ENCODE results near the gene ATF6. TPM values are rescaled to one million over a fixed set of nuclear protein-coding genes. Genes with fewer than 3 reads are reported as not detected.

The ATF6 gene
- total RNA-seq, 4 donors from 2014 or later, result 26.1 to 35.4 (median 32.3) TPM

DNA sequence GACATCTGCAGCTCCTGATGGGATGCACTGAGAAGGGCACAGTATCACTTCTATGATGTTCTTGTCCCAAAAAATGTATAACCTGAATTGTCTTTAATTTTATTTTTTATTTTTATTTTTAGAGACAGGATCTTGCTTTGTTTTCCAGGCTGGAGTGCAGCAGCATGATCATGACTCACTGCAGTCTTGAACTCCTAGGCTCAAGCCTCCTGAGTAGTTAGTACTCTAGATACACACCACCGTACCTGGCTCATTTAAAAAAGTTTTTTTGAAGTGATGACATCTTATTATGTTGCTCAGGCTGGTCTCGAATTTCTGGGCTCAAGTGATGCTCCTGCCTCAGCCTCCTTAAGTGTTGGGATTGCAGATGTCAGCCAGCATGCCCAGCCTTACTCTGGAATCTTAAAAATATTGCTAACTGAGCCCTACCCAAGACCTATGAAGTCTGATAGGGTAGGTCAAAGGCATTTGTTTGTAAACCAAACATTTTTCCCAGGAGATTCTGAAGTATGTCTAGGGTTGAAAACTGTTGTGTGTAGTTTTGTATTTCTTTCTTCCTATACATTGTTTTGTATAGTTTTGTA lies 68.9 kb downstream of the ATF6 start:
- WGBS, 2 donors, result 51 to 76% methylated on average over 2 of the region's 2 CpGs
- no peak overlapping the region for H3K4me3 ChIP-seq
- peaks cover 0 to 6% (median 0%) of the 10 kb centered on the region in 4 donors for H3K9me3 ChIP-seq
- no peaks in the 10 kb centered on the region for H3K36me3 ChIP-seq
- no peaks in the 10 kb centered on the region for H3K4me1 ChIP-seq
- TF ChIP-seq, protein P1, sequence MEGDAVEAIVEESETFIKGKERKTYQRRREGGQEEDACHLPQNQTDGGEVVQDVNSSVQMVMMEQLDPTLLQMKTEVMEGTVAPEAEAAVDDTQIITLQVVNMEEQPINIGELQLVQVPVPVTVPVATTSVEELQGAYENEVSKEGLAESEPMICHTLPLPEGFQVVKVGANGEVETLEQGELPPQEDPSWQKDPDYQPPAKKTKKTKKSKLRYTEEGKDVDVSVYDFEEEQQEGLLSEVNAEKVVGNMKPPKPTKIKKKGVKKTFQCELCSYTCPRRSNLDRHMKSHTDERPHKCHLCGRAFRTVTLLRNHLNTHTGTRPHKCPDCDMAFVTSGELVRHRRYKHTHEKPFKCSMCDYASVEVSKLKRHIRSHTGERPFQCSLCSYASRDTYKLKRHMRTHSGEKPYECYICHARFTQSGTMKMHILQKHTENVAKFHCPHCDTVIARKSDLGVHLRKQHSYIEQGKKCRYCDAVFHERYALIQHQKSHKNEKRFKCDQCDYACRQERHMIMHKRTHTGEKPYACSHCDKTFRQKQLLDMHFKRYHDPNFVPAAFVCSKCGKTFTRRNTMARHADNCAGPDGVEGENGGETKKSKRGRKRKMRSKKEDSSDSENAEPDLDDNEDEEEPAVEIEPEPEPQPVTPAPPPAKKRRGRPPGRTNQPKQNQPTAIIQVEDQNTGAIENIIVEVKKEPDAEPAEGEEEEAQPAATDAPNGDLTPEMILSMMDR (IDR thresholded peaks at IDR 0.05), result no peak
- TF ChIP-seq POLR2A (IDR thresholded peaks at IDR 0.05), result no peak
- TF ChIP-seq EP300 (IDR thresholded peaks at IDR 0.05), result no peak
- no peak overlapping the region for H3K27ac ChIP-seq
- H3K27me3 ChIP-seq, result no peaks in the 10 kb centered on the region
- DNase-seq (ENCODE audit: low spot score in 2 of 2), result no peak

DNA sequence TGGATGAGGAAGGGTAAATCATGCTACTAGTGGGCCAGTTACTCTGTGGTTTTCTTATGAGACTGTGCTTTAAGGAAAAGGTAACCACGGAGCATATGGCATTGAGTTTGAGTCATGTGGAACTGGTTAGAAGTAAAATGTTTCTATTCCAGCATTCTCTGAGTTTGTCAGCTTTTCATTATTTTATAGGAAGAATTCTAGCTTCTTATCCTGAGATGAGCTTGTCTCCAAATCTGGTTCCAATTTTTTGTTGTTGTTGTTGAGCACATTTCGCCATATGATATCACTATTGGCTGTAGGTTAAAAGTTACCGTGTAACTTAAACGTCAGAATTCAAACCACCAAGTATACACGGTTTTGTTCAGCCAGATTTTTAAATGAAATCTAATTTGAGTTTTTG lies 69.9 kb downstream of the ATF6 start:
- H3K9me3 ChIP-seq, result peaks cover 0 to 6% (median 0%) of the 10 kb centered on the region in 4 donors
- H3K27ac ChIP-seq, result peak overlapping the region in 1 of 4 donors; percentile 15
- H3K27me3 ChIP-seq, result no peaks in the 10 kb centered on the region
- no peak for DNase-seq (ENCODE audit: low spot score in 2 of 2)
- TF ChIP-seq, protein P1 (IDR thresholded peaks at IDR 0.05), result no peak
- TF ChIP-seq EP300 (IDR thresholded peaks at IDR 0.05) (no peak), POLR2A (IDR thresholded peaks at IDR 0.05) (no peak)
- 76 to 85% methylated on average over 5 of the region's 5 CpGs for WGBS, 2 donors
- H3K4me3 ChIP-seq, result no peak overlapping the region
- H3K4me1 ChIP-seq, result no peaks in the 10 kb centered on the region
- no peaks in the 10 kb centered on the region for H3K36me3 ChIP-seq

DNA sequence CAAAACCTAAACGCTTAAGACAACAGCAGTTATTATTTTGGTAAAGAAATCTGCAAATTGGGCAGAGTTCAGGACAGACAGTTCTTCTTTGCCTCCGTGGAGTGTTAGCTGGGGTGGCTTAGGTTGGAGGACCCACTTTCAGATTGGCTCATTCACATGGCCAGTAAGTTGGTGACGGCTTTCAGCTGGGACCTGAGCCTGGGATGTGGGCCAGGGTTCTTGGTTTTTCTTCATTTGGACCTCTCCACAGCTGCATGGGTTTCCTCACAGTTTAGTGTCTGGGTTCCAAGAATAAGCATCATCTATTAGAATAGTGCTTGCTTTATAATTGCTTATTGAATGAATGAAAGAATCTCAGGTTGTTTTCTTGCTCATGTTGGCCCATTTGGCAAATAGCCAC lies 72.2 kb downstream of the ATF6 start:
- Histone ChIP-seq H3K27ac (peak overlapping the region in 1 of 4 donors; percentile 38), H3K27me3 (no peaks in the 10 kb centered on the region), H3K4me3 (no peak overlapping the region), H3K36me3 (peaks cover 0 to 10% (median 0%) of the 10 kb centered on the region in 3 donors), H3K9me3 (no peaks in the 10 kb centered on the region), H3K4me1 (peaks cover 0 to 3% (median under 1%) of the 10 kb centered on the region in 4 donors)
- no peak for DNase-seq (ENCODE audit: low spot score in 2 of 2)
- WGBS, 2 donors, result 70 to 75% methylated on average over 3 of the region's 3 CpGs
- TF ChIP-seq POLR2A (IDR thresholded peaks at IDR 0.05) (no peak), EP300 (IDR thresholded peaks at IDR 0.05) (no peak)
- TF ChIP-seq, protein P1 (IDR thresholded peaks at IDR 0.05), result no peak

DNA sequence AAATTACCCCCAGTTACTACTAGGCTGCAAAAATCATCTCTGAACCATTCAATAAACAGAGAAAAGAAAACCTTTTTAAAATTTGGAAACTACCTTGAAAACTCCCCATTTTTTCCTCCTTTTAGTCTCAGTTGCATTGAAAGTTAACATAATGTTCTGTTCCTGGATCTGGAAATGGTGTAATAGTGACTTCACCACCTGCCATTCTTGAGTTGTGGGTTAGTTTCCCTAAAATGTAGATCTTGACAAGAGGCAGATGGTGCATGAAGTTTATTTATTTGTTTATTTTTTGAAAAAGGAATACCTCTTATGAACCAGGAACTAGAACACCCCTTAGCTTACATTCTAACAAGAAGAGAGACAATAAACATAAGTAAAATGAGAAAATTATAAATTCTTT lies 72.8 kb downstream of the ATF6 start:
- H3K9me3 ChIP-seq, result no peaks in the 10 kb centered on the region
- peak overlapping the region in 1 of 4 donors; percentile 45 for H3K27ac ChIP-seq
- TF ChIP-seq POLR2A (IDR thresholded peaks at IDR 0.05) (no peak), EP300 (IDR thresholded peaks at IDR 0.05) (no peak)
- TF ChIP-seq, protein P1 (IDR thresholded peaks at IDR 0.05), result no peak

DNA sequence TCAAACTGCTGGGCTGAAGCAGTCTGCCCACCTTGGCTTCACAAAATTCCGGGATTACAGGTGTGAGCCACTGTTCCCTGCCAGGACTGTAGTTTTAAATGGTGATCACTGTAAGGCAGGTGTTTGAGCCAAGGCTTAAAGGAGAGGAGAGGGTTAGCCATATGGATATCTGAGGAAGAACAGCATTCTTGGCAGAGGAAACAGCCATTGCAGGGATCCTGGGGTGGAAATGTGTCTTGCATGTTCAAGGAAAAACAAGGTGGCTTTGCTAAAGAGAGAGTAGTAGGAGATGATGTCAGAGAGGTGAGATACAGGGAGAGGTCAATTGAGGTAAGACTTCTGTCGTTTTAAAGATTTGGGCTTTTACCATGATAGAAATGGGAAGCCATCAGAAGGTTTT lies 73.5 kb downstream of the ATF6 start:
- H3K4me3 ChIP-seq, result no peak overlapping the region
- peak overlapping the region in 1 of 4 donors; percentile 45 for H3K27ac ChIP-seq
- H3K4me1 ChIP-seq, result peaks cover 0 to 4% (median 2%) of the 10 kb centered on the region in 4 donors
- peaks cover 0 to 10% (median 0%) of the 10 kb centered on the region in 3 donors for H3K36me3 ChIP-seq
- no peak for DNase-seq (ENCODE audit: low spot score in 2 of 2)
- TF ChIP-seq POLR2A (IDR thresholded peaks at IDR 0.05), result no peak
- TF ChIP-seq, protein P1 (IDR thresholded peaks at IDR 0.05), result no peak
- no peak for TF ChIP-seq EP300 (IDR thresholded peaks at IDR 0.05)
- H3K9me3 ChIP-seq, result no peaks in the 10 kb centered on the region
- WGBS, 2 donors, result 77 to 83% methylated on average over 2 of the region's 2 CpGs
- no peaks in the 10 kb centered on the region for H3K27me3 ChIP-seq

More for the DNA sequence above, 72.8 kb downstream of the ATF6 start:
- Histone ChIP-seq H3K36me3 (peaks cover 0 to 10% (median 0%) of the 10 kb centered on the region in 3 donors), H3K4me1 (peaks cover 0 to 4% (median 2%) of the 10 kb centered on the region in 4 donors), H3K27me3 (no peaks in the 10 kb centered on the region), H3K4me3 (no peak overlapping the region)
- DNase-seq (ENCODE audit: low spot score in 2 of 2), result no peak
